Ishikawa (cell line): ENCODE results near the gene ANXA6.

Source experiments
- CEBPB ChIP-seq: IDR thresholded peaks from 2 replicates; pipeline ENCODE4 v1.6.1; 2012
- CREB1 ChIP-seq: IDR thresholded peaks from 2 replicates; pipeline ENCODE4 v1.6.1; 2012; ENCODE audit warnings: low read depth
- EGR1 ChIP-seq: IDR thresholded peaks from 2 replicates; pipeline ENCODE4 v1.6.1; 2012
- EP300 ChIP-seq: IDR thresholded peaks from 2 replicates; pipeline ENCODE4 v1.6.1; 2012; ENCODE audit warnings: borderline replicate concordance
- FOXM1 ChIP-seq: IDR thresholded peaks from 2 replicates; pipeline ENCODE4 v1.6.1; 2012; ENCODE audit warnings: low read depth, borderline replicate concordance
- MAX ChIP-seq: IDR thresholded peaks from 2 replicates; pipeline ENCODE4 v1.6.1; 2012
- NFIC ChIP-seq: IDR thresholded peaks from 2 replicates; pipeline ENCODE4 v1.6.1; 2012
- RAD21 ChIP-seq: IDR thresholded peaks from 2 replicates; pipeline ENCODE4 v1.6.1; 2012; ENCODE audit warnings: low read depth
- REST ChIP-seq: IDR thresholded peaks from 2 replicates; pipeline ENCODE4 v1.6.1; 2012; ENCODE audit warnings: low read depth, mild to moderate bottlenecking
- TAF1 ChIP-seq: IDR thresholded peaks from 2 replicates; pipeline ENCODE4 v1.6.1; 2012; ENCODE audit warnings: low read depth, mild to moderate bottlenecking
- TCF12 ChIP-seq: IDR thresholded peaks from 2 replicates; pipeline ENCODE4 v1.6.1; 2012; ENCODE audit warnings: low read depth
- TEAD4 ChIP-seq: IDR thresholded peaks from 2 replicates; pipeline ENCODE4 v1.6.1; 2012
- USF1 ChIP-seq: IDR thresholded peaks from 2 replicates; pipeline ENCODE4 v1.6.1; 2012
- YY1 ChIP-seq: IDR thresholded peaks from 2 replicates; pipeline ENCODE4 v1.6.1; 2012; ENCODE audit warnings: low read depth
- ZBTB7A ChIP-seq: IDR thresholded peaks from 2 replicates; pipeline ENCODE4 v1.6.1; 2012; ENCODE audit warnings: low read depth

ANXA6 gene

GRCh38 chr5:151071848-151072629, 85.5 kb downstream of the ANXA6 start:
- TF ChIP-seq REST, result no peak
- TF ChIP-seq CREB1, result no peak
- no peak for TF ChIP-seq EGR1
- TF ChIP-seq TEAD4, result no peak
- TF ChIP-seq YY1, result no peak
- no peak for TF ChIP-seq FOXM1
- no peak for TF ChIP-seq ZBTB7A
- TF ChIP-seq EP300, result no peak
- no peak for TF ChIP-seq USF1
- TF ChIP-seq TAF1, result no peak
- no peak for TF ChIP-seq RAD21

GRCh38 chr5:151071021-151071420, 86.6 kb downstream of the ANXA6 start:
- TF ChIP-seq EP300 (no peak), USF1 (no peak), RAD21 (no peak), TEAD4 (no peak), YY1 (no peak), TCF12 (no peak), NFIC (no peak), MAX (no peak), ZBTB7A (no peak), FOXM1 (no peak), EGR1 (no peak), CEBPB (no peak), REST (no peak), CREB1 (no peak), TAF1 (no peak)

- no peak for TF ChIP-seq EGR1
- TF ChIP-seq CREB1, result no peak
- TF ChIP-seq TCF12, result no peak
- TF ChIP-seq RAD21, result no peak
- no peak for TF ChIP-seq TEAD4
- TF ChIP-seq FOXM1, result no peak
- TF ChIP-seq NFIC, result no peak
These were observed 87.1 kb downstream of the ANXA6 start for GRCh38 chr5:151070449-151070848.

GRCh38 chr5:151068433-151069197, 89.0 kb downstream of the ANXA6 start:
- TF ChIP-seq TAF1 (no peak), TEAD4 (no peak), EGR1 (no peak), EP300 (no peak), NFIC (no peak), TCF12 (no peak), FOXM1 (no peak), CREB1 (no peak), YY1 (no peak), CEBPB (no peak), ZBTB7A (no peak), REST (no peak), MAX (no peak), RAD21 (no peak)
